NCI-H128 (cell line): ENCODE data around the gene TRPM2.

ENCODE experiments used
- DNase-seq: peaks from one replicate; lab custom pipeline; 2025; ENCODE audit not compliant: unreplicated experiment; lab: John Stamatoyannopoulos, UW

TRPM2 gene

DNA sequence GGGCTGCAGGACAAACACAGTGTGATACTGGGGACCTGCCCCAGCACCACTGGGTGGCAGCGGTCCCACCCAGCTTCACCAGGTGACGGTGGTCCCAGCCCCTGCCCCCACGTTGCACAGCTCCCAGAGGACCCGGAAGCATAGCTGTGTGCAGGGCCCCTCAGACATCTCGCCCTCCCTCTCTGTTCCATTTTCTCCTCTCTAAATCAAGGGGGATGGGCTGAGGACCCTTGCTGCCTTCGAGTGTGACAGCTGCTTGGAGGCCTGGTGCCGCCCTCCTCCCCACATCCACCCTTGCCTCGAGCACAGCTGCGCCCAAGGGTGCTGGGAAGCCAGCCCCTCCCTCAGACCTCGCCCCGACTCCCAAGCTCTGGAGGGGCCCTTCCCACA lies 85.8 kb downstream of the TRPM2 start:
- DNase-seq: no peak

DNA sequence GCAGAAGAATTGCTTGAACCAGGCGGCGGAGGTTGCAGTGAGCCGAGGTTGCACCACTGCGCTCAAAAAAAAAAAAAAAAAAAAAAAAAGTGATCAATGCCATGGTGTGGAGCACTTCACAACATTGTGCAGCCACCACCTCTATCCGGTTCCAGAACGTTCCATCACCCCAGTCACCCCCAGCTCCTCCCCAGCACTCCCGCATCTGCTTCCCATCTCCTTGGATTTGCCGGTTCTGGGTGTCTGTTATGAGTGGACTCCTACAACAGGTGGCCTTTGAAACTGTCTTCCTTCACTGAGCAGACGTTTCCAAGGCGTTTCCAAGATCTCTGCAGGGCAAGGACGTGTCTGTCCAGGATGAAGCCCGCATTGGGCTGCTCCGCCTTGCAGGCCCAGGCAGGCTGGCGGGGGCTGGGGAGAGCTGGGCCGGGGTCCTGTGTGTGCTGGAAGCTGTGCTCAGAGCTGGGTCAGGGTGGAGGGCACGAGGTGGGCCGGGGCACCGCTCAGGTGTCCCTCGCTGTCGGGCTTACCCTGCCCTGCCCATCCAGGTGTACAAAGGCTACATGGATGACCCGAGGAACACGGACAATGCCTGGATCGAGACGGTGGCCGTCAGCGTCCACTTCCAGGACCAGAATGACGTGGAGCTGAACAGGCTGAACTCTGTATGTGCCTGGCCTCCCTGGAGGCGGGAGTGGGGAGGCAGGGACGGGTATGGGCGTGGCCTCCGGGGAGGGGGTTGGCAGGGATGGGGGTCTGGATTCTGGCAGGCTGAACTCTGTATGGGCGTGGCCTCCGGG lies 87.0 kb downstream of the TRPM2 start:
- DNase-seq: no peak

DNA sequence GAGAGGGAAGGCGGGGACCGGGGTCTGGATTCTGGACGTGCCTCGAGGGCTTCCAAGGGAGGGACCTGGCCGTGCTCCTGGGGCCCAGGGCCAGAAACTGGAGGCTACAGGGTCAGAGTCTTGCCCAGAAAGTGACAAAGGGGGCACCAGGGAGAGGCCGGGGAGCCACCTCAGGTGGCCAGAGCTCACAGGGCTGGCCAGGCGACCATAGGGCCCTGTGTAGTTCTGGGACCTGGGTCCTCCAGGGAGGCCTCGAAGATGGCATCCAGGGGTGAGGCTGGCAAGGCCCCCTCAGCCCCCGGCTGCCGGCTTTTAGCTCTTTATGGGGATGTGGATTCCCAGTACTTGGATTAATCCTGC lies 87.6 kb downstream of the TRPM2 start:
- no peak for DNase-seq

DNA sequence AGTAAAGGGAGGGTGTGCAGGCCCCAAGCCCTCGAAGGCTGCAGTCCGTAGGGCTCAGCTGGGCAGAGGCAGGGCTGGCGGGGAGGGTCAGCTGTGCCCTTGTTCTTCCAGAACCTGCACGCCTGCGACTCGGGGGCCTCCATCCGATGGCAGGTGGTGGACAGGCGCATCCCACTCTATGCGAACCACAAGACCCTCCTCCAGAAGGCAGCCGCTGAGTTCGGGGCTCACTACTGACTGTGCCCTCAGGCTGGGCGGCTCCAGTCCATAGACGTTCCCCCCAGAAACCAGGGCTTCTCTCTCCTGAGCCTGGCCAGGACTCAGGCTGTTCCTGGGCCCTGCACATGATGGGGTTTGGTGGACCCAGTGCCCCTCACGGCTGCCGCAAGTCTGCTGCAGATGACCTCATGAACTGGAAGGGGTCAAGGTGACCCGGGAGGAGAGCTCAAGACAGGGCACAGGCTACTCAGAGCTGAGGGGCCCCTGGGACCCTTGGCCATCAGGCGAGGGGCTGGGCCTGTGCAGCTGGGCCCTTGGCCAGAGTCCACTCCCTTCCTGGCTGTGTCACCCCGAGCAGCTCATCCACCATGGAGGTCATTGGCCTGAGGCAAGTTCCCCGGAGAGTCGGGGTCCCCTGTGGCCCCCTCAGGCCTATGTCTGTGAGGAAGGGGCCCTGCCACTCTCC lies 88.3 kb downstream of the TRPM2 start:
- DNase-seq: no peak

DNA sequence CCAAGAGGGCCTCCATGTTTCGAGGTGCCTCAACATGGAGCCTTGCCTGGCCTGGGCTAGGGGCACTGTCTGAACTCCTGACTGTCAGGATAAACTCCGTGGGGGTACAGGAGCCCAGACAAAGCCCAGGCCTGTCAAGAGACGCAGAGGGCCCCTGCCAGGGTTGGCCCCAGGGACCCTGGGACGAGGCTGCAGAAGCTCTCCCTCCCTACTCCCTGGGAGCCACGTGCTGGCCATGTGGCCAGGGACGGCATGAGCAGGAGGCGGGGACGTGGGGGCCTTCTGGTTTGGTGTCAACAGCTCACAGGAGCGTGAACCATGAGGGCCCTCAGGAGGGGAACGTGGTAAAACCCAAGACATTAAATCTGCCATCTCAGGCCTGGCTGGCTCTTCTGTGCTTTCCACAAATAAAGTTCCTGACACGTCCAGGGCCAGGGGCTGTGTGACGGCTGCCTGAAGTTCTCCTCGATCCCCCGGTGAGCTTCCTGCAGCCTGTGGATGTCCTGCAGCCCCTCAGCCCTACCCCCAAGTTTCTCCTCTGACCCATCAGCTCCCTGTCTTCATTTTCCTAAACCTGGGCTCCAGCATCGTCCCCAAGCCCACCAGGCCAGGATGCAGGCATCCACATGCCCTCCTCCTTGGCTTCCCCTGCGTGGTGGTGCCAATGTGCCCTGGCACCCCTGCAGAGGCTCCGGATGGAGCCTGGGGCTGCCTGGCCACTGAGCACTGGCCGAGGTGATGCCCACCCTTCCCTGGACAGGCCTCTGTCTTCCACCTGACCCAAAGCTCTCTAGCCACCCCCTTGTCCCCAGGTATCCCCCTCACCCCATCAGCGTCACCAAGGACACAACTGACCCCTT lies 89.1 kb downstream of the TRPM2 start:
- no peak for DNase-seq

DNA sequence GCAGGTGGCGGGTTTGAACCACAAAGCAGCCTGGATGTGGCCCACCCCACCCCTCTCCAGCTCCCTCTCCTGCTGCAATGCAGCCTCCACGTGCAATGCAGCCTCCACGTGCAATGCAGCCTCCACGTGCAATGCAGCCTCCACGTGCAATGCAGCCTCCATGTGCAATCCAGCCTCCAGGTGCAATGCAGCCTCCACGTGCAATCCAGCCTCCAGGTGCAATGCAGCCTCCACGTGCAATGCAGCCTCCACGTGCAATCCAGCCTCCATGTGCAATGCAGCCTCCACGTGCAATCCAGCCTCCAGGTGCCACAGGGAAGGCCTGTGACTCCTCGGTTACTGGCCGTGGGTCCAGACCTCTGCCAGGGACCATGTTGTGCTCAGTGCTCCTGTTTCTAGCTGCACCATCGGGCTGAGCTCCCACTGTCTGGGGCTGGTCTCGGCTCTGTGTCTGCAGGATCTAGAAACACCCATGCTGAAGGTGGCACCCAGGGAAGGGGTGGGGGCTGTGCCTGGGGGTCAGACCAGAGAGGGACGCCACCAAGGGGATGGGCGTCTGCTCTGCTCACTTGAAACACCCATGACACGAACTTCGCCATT lies 90.0 kb downstream of the TRPM2 start:
- no peak for DNase-seq

DNA sequence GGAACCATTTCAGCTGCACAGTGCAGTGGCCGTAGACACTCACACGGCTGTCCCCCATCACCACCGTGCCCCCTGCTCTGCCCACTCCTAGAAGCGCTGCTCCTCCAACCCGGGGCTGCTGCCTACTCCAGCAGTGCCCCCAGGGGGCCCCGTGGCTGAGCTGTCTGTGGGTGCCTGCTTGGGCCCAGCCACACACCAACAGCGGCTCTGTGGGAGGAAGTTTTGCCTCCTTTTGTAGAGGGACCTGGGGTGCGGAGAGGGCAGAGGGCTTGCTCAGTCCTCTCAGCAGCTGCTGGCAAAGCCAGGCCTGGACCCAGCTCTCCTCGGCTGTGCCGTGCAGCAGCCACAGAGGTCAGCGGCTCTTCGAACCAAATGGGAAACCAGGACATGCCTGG lies 90.5 kb downstream of the TRPM2 start:
- no peak for DNase-seq

DNA sequence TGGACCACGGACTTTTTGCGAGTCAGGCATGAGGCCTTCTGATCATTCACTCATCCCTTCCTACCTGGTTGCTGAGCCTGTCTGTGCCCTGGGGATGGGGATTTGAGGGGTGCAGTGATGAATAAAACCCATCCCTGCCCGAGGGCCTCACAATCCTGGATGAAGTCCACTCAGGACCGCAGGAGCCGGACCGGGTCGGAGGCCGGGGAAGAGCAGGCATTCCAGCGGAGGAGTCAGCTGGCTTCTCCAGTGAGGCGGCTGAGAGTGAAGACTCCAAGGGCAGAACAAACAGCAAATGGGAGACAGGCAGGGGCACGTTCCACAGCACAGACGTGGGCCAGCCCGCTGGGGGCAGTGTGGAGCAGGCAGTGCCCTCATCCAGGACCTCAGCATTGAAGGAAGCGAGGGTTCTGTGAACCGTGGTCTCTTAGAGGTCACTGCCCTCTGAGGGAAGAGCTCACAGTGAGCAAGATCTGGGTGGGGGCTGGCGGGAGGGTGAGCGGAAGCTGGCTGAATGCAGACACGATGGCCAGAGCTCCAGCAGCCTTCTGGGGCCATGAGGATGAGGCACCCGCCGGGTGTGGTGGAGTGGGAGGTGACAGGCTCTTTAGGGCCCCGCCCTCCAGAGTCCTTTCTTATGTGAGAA lies 91.0 kb downstream of the TRPM2 start:
- no peak for DNase-seq

DNA sequence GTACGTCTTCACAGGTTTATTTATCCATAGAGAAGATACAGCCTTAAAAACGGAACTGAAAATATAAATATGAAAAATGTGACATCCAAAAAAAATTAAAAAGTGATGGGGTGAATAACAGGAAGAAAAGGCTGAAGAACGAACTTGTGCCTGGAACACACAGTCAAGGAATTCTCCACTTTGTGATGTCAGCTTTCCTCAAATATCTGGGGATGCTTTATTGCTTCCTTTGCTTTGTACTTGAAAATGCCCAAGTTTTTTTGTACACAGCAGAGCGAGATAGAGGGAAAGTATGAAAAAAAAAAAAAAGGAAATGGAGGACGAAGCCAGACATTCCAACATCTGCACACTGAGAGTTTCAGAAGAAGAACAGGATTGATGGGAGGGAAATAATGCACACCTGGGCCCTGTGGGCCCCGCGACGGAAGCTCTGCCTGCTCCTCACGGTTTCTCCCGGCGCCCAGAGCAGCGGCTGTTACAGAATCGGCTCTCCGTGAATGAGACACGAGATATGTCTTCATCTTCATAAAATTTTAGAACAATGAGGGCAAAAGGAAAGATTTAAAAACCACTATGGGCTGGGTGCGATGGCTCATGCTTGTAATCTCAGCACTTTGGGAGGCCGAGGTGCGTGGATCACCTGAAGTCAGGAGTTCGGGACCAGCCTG lies 91.9 kb downstream of the TRPM2 start:
- DNase-seq: no peak

DNA sequence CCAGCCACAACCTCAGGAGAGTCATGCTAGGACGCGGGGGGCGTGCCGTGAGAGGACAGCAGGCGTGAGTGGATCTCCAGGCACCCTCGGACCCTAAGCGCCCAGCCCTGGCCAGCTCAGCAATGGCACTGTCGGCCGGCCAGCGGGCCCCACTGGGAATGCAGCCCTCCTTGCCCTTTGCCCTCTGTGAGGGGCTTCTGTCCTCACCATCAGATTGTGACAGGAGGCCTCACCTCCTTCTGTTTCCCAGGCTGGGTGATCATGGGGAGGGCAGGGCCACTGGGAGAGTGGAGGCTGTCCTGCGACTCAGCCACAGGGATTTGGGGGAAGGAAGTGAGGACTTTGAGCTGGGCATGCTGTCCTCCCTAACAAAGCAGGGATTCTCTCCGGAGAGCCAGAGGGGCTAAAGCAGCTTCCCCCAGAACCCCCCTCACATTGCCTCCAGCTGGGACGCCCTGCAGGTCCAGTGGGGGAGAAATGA lies 95.3 kb downstream of the TRPM2 start:
- DNase-seq: no peak

DNA sequence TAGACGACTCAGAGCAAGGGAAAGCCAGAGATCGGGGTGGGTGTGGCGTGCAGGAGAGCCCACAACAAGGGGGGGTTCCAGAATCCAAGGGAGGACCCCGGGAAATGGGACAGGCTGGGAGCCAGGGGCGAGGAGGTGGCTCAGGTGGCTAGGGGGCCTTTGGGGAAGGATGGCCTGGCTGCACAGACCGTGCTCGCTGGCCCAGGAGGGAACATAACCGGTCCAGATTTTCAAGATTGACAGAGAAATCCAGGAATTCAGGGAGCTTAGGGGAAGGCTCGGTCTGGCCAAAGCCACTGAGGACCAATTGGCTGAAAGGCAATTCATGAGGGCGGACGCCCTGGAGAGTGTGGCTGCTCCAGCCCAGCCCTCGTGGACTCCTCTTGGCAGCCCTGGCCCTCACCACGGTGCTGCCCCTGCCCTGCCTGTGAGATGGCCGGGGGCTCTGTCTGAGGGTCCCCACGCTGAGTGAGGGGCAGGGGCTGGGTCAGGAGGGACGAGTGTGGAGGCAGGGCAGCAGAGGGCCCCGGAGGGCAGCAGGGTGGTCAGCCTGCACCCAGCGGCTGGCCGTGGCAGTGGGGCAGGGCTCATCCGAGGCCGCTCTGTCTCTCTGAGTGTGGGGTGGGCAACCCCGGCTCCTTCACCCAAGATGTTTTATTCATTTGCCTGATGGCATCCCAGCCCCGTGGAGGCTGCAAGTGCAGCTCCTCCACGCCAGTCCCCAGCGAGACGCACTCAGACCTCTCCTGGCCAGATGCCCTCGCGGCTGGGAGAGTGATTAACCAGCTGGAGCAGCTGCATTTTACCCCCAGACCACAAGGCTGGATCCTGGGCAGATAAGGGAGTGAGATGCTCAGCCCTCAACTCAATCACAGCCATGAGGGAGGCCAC lies 96.3 kb downstream of the TRPM2 start:
- DNase-seq: no peak

DNA sequence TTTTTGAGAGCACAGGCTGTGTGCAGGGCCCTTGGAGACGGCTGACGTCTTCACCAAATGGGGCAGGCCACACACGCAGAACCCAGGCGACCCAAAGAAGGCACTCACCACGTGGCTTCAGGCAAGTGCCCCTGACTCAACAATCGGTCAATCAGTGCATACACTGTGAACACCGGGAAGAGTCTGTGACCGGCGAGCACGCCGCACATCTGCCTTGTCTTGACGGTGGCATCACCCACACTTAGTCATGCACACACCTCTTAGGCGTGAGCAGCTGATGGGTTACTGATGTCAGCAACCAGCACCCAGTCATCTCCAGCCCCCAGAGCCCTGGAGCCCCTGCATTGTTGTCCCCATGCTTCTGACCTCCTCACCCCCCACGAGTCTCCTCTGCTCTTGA lies 97.0 kb downstream of the TRPM2 start:
- DNase-seq: no peak

DNA sequence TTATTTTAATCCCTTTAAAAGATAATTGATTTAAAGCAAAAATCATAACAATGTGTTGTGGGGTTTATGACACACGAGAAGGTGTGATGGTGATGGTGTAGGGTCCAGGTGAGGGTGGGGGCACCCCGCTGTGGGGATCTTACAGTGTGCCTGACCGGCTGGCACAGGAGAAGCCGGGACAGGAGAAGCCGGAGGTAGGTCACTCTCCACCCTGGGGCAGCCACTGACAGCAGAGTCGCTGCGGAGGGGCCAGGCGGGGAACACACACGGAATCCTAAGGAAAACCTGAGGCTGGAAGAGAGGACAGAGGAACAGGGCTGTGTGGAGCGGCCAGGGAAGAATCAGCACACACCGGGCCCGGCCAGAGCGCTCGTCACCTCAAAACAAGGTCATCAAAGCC lies 97.6 kb downstream of the TRPM2 start:
- DNase-seq: no peak

DNA sequence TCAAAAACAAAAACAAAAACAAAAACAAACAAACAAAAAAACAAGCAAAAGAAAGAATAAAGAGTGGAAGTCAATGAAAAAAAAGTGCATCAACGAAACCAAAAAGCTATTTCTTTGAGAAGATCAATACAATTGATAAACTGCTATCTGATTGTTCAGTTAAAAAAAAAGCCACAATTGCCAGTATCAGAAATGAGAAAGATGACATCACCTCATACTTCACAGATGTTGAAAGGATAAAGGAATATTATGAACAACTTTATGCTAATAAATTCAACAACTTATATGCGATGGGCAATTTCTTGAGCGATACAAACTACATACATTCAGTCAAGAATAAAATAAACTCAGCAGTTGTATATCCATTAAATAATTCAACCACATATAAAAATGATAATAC lies 99.7 kb downstream of the TRPM2 start:
- DNase-seq: no peak

DNA sequence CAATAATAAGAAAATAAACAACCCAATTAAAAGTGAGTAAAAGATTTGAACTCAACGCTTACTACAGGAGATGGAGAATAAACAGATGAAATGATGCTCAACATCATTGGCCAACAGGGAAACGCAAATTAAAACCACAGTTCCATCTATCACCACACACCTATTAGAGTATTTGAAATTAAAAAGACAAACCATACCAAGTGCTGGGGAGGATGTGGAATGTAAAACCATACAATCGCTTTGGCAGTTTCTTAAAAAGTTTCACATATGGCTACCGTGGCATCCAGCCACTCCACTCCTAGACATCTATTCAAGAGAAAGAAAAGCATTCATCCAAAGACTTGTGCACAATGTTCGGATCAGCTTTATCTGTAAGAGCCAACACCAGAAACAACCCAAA lies 100.6 kb downstream of the TRPM2 start:
- DNase-seq: no peak

DNA sequence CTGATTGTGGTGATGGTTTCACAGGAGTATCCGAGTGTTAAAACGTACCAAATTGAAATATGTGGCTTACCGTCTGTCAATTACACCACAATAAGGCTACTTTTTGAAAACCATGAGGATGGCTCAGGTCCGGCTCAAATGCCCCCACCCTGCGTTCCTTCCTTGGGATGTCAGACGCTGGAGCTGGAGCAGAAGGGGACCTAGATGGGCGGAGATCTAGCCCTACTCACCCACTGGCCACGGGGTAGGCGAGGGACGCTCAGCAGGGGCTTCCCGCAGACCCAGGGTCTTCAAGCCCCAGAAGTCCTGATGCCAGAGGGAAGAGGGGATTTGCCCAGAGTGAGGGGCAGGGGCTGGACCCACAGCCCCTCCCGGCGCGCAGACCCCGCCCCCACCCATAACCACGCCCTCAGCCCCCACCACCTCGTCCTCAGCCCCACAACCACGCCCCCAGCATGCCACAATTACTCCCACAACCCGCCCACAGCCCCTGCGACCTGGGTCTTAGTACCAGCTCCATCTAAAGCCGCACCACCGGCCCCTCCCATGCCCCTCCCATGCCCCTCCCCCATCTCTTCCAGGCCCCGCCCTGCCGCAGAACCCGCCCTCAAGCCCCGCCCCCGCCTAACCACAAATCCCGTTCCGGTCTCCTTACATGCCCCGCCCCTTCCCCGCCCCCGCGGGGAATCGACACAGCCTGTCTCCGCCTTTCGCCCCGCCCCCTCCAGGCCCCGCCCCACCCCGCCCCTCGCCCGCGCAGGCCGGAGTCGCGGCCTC lies 101.5 kb downstream of the TRPM2 start, which contains the start of gene LRRC3:
Gene LRRC3, plus strand, starts transcription at position 764 of the 777 bp plus-strand sequence. CDS start 1,135 bp downstream, outside the sequence.
- DNase-seq: no peak

DNA sequence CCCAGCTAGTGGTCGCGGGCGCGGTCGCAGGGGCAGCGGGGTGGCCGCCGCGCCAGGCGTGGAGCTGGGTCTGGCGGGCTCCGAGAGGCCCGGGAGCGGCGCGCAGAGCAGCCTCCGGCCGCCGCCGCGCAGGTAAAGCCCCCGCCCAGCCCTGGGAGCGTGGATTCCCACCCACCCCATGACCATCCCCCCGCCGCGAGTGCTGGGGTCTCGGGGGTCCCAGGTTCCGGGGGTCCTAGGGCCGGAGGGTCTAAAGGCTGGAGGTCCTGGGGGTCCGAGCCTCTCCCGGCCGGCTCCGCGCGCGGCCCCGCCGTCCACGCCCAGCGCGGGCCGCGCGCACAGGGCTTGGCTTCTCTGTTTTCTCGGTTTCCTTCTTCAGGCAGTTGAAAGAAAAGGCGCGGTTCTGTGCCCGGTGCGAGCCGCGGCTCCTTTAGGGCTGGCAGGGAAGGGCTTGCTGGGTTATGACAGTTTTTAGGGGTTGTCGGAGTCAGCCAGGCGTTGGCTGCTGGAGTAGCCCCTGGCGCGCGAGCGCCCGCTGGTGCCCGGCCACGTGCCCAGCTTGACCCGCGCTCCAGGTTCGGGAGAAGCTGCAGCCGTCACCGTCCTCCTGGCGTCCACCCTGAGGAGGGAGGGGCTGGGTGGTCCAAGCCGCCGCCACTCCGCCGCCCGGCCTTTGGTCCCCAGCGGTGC lies 102.2 kb downstream of the TRPM2 start:
- DNase-seq: no peak
